ENCODE results near the gene MRAS. TPM values are rescaled to one million over a fixed set of nuclear protein-coding genes. Genes with fewer than 3 reads are reported as not detected.
"Not testable (repeated sequence)": the region's sequence is repeated elsewhere in the genome, so short reads cannot be mapped to it uniquely, and the experiment has no call there.

MRAS gene
- total RNA-seq, 1 donor from 2014 or later, result 40.1 TPM

GRCh38 chr3:138449490-138449889 lies 101.1 kb downstream of the MRAS start:
- H3K4me1 Mint-ChIP-seq, result no peaks in the 10 kb centered on the region
- no peaks in the 10 kb centered on the region for H3K36me3 Mint-ChIP-seq
- no peak overlapping the region for H3K27ac Mint-ChIP-seq
- no peaks in the 10 kb centered on the region for H3K27me3 Mint-ChIP-seq (ENCODE audit: low read depth)
- no peak overlapping the region for H3K4me3 Mint-ChIP-seq
- no peak for DNase-seq (ENCODE audit: low spot score in 2 of 2, unreplicated experiment in 2 of 2)
- no peak for TF ChIP-seq CTCF (IDR thresholded peaks at IDR 0.05; ENCODE audit: unreplicated experiment)
- no peaks in the 10 kb centered on the region for H3K9me3 Mint-ChIP-seq

GRCh38 chr3:138450181-138450580 lies 101.8 kb downstream of the MRAS start:
- Mint-ChIP-seq H3K27me3 (ENCODE audit: low read depth) (no peaks in the 10 kb centered on the region), H3K27ac (no peak overlapping the region), H3K9me3 (no peaks in the 10 kb centered on the region), H3K4me1 (no peaks in the 10 kb centered on the region), H3K36me3 (no peaks in the 10 kb centered on the region), H3K4me3 (no peak overlapping the region)
- TF ChIP-seq CTCF (IDR thresholded peaks at IDR 0.05; ENCODE audit: unreplicated experiment), result no peak
- DNase-seq (ENCODE audit: low spot score in 2 of 2, unreplicated experiment in 2 of 2), result no peak

- TF ChIP-seq CTCF (IDR thresholded peaks at IDR 0.05; ENCODE audit: unreplicated experiment), result no peak
- no peaks in the 10 kb centered on the region for H3K36me3 Mint-ChIP-seq
- H3K27ac Mint-ChIP-seq, result no peak overlapping the region
- no peak for DNase-seq (ENCODE audit: low spot score in 2 of 2, unreplicated experiment in 2 of 2)
- H3K27me3 Mint-ChIP-seq (ENCODE audit: low read depth), result no peaks in the 10 kb centered on the region
- H3K4me1 Mint-ChIP-seq, result no peaks in the 10 kb centered on the region
- H3K9me3 Mint-ChIP-seq, result no peaks in the 10 kb centered on the region
- H3K4me3 Mint-ChIP-seq, result no peak overlapping the region
Observed at GRCh38 chr3:138450704-138451424, 102.5 kb downstream of the MRAS start.

GRCh38 chr3:138451595-138452162 lies 103.3 kb downstream of the MRAS start:
- Mint-ChIP-seq H3K36me3 (no peaks in the 10 kb centered on the region), H3K9me3 (no peaks in the 10 kb centered on the region), H3K4me1 (no peaks in the 10 kb centered on the region), H3K27ac (no peak overlapping the region), H3K4me3 (no peak overlapping the region), H3K27me3 (ENCODE audit: low read depth) (no peaks in the 10 kb centered on the region)
- no peak for TF ChIP-seq CTCF (IDR thresholded peaks at IDR 0.05; ENCODE audit: unreplicated experiment)
- no peak for DNase-seq (ENCODE audit: low spot score in 2 of 2, unreplicated experiment in 2 of 2)

GRCh38 chr3:138452436-138452835 lies 104.1 kb downstream of the MRAS start:
- Mint-ChIP-seq H3K4me3 (no peak overlapping the region), H3K9me3 (no peaks in the 10 kb centered on the region), H3K27ac (no peak overlapping the region), H3K27me3 (ENCODE audit: low read depth) (no peaks in the 10 kb centered on the region), H3K36me3 (peaks cover 4% of the 10 kb centered on the region), H3K4me1 (no peaks in the 10 kb centered on the region)
- no peak for TF ChIP-seq CTCF (IDR thresholded peaks at IDR 0.05; ENCODE audit: unreplicated experiment)
- no peak for DNase-seq (ENCODE audit: low spot score in 2 of 2, unreplicated experiment in 2 of 2)

- DNase-seq (ENCODE audit: low spot score in 2 of 2, unreplicated experiment in 2 of 2); H3K4me3 Mint-ChIP-seq; H3K27me3 Mint-ChIP-seq (ENCODE audit: low read depth); H3K27ac Mint-ChIP-seq; H3K4me1 Mint-ChIP-seq; H3K36me3 Mint-ChIP-seq; H3K9me3 Mint-ChIP-seq: not testable (repeated sequence)
Observed at GRCh38 chr3:138453940-138454339, 105.6 kb downstream of the MRAS start.

Other genes starting within 250 kb of the MRAS start
- gene DZIP1L, start 233.0 kb upstream of the MRAS start, total RNA-seq, result 24.9 to 26.5 TPM (median 25.1 TPM) in 3 replicates
- not detected in 3 replicates for gene A4GNT, start 216.2 kb upstream of the MRAS start, total RNA-seq
- 19.3 to 21.1 TPM (median 21.0 TPM) in 3 replicates for gene DBR1, start 173.7 kb upstream of the MRAS start, total RNA-seq
- 48.8 to 53.2 TPM (median 50.6 TPM) in 3 replicates for gene ARMC8, start 161.3 kb upstream of the MRAS start, total RNA-seq
- gene NME9, start 18.7 kb upstream of the MRAS start, total RNA-seq, result 0.34 to 1.1 TPM (median 0.44 TPM) in 3 replicates
- 5.9 to 6.9 TPM (median 6.8 TPM) in 3 replicates for gene ESYT3, start 86.0 kb downstream of the MRAS start, total RNA-seq
- gene CEP70, start 245.7 kb downstream of the MRAS start, total RNA-seq, result 51.5 to 54.8 TPM (median 51.6 TPM) in 3 replicates

Data from mesothelial cell of epicardium (in vitro differentiated cells).